PFSK-1 (cell line): Measurements from ENCODE around the gene CTSE.

Experiments
- POLR2AphosphoS5 ChIP-seq: IDR thresholded peaks from 2 replicates; pipeline ENCODE4 v1.6.1; 2012; ENCODE audit warnings: low read depth, mild to moderate bottlenecking, control low read depth, low read length, moderate library complexity
- REST ChIP-seq, 2 experiments: IDR thresholded peaks; 2 replicates each; pipeline versions ENCODE4 v1.6.1 to v1.8.0; 2011 to 2012; ENCODE audit warnings: low read depth in 2 of 2, low read length in 2 of 2, control low read depth in 1 of 2, inconsistent platforms in 1 of 2, mild to moderate bottlenecking in 1 of 2, moderate library complexity in 1 of 2; ENCODE audit not compliant: insufficient read depth in 1 of 2
- TAF1 ChIP-seq: IDR thresholded peaks from 2 replicates; pipeline ENCODE4 v1.6.1; 2012; ENCODE audit warnings: low read length, control low read depth, borderline replicate concordance; ENCODE audit not compliant: insufficient read depth

- TF ChIP-seq POLR2AphosphoS5: no peak
- no peak for TF ChIP-seq REST (IDR thresholded peaks at IDR 0.05; ENCODE audit: insufficient read depth in 1 of 2, low read depth in 2 of 2, low read length in 2 of 2)
- no peak for TF ChIP-seq TAF1
These were observed 32.5 kb downstream of the CTSE start for GRCh38 chr1:205991237-205991636.
